Kidney epithelial cell (primary cell): ENCODE measurements around the gene MRGPRG. TPM values are rescaled to one million over a fixed set of nuclear protein-coding genes. Genes with fewer than 3 reads are reported as not detected.

Source experiments
- DNase-seq: peaks from one replicate; pipeline ENCODE4 v3.0.0-alpha.2; 2010; ENCODE audit warnings: low read depth
- H3K27me3 ChIP-seq: 2 replicates; pipeline ENCODE4 v1.6.0; 2011; ENCODE audit warnings: low read length; ENCODE audit not compliant: control insufficient read depth, insufficient read depth
- H3K36me3 ChIP-seq: 2 replicates; pipeline ENCODE4 v1.5.1; 2011; ENCODE audit warnings: low read length; ENCODE audit not compliant: control insufficient read depth, insufficient read depth
- H3K4me3 ChIP-seq: 2 replicates; pipeline ENCODE4 v1.5.1; 2011; ENCODE audit warnings: low read depth, mild to moderate bottlenecking, control low read depth, low read length
- total RNA-seq: library from RNA; depleted of rRNA; stranded (reverse); fragments of >200 nt; gene quantifications from 2 replicates; pipeline ENCODE4 v1.2.3, GENCODE V29; 2015
- TF ChIP-seq, protein P1 (sequence below): IDR thresholded peaks from 2 replicates; pipeline ENCODE4 v1.5.1; 2011; ENCODE audit warnings: mild to moderate bottlenecking, moderate library complexity, low read length, control low read depth, inconsistent platforms; ENCODE audit not compliant: insufficient read depth, poor library complexity, severe bottlenecking

The MRGPRG gene
- total RNA-seq, 1 donor from 2014 or later, result not detected

DNA sequence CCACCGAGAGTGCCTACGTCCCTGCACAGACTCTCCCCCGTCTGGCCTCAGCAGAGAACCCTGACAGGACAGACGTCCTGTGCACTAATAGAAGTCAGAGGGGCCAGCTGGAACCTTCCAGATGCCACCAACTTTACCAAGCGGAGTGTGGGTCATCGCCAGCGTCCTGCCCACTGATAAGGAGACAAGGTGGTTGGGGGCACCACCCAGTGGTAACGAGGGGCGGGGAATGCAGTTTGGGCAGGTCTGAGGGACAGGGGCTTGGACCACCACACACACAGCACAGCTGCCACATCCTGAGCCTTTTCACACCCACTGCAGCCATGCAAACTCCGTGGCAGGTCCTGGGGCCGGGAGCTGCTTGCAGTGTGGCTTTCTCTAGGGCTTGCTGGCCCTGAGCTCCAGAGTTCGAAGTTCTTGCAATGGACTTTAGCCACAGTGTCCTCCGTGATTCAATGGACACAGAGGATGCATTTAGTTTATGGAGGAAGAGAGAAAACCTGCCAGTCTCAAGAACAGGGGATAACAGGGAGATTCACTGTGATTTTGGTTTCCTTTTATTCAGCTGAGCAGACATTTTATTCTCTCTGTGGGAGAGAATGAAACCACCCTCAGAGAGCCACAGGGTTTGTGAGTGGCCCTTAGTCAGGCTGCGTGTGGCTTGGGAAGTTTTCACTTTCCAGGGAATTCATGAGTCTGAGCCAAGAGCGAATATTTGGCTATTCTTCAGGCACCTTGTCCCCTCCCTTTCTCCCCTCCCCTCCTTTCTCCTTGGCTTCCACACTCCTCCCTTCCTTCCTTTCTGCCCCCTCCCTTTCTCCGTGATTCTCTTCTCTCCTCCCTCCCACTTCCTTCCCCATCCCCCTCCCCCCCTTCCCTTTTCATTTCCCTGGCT lies 13.1 kb downstream of the MRGPRG start:
- H3K27me3 ChIP-seq, result peaks cover 52% of the 10 kb centered on the region
- TF ChIP-seq, protein P1, sequence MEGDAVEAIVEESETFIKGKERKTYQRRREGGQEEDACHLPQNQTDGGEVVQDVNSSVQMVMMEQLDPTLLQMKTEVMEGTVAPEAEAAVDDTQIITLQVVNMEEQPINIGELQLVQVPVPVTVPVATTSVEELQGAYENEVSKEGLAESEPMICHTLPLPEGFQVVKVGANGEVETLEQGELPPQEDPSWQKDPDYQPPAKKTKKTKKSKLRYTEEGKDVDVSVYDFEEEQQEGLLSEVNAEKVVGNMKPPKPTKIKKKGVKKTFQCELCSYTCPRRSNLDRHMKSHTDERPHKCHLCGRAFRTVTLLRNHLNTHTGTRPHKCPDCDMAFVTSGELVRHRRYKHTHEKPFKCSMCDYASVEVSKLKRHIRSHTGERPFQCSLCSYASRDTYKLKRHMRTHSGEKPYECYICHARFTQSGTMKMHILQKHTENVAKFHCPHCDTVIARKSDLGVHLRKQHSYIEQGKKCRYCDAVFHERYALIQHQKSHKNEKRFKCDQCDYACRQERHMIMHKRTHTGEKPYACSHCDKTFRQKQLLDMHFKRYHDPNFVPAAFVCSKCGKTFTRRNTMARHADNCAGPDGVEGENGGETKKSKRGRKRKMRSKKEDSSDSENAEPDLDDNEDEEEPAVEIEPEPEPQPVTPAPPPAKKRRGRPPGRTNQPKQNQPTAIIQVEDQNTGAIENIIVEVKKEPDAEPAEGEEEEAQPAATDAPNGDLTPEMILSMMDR, result no peak

DNA sequence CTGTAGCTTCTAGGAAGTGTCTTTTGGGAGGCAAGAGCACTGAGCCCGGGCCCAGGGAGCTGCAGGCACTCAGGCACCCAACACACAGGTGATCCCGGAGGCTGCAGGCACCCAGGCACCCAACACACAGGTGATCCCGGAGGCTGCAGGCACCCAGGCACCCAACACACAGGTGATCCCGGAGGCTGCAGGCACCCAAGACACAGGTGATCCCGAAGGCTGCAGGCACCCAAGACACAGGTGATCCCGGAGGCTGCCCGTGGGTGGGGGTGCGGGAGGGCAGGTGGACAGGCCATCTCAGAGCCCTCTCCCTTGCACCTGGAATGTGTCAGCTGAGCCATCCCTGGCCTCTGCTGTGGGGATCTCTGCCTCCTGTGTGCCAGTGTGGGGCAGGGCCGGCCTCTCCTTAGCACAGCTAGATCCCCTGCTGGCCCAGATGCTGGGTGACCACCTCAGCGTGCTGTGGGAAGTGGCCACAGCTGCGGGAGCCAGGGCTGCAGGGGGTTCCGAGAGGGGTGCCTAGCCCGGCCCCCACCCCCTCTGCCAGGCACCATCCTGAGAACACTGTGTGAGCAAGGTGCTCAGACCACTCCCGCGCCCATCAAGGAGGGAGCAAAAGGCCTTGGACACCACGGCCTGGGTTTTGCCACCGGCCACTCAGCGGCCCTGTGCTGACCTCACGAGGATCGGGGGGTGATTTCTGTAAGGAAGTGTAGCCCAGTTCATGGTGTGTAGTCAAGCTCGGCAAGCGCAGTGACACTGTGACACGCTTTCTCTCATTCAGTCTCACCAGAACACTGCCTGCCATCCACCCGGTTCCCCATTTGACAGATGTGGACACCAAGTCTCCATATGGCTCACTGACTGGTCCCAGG lies 14.2 kb downstream of the MRGPRG start:
- H3K27me3 ChIP-seq, result peaks cover 58% of the 10 kb centered on the region
- TF ChIP-seq, protein P1, result no peak
- no peak overlapping the region for H3K4me3 ChIP-seq
- no peak for DNase-seq
- H3K36me3 ChIP-seq, result no peaks in the 10 kb centered on the region

More for the DNA sequence above, 13.1 kb downstream of the MRGPRG start:
- Histone ChIP-seq H3K4me3 (no peak overlapping the region), H3K36me3 (no peaks in the 10 kb centered on the region)
- no peak for DNase-seq

DNA sequence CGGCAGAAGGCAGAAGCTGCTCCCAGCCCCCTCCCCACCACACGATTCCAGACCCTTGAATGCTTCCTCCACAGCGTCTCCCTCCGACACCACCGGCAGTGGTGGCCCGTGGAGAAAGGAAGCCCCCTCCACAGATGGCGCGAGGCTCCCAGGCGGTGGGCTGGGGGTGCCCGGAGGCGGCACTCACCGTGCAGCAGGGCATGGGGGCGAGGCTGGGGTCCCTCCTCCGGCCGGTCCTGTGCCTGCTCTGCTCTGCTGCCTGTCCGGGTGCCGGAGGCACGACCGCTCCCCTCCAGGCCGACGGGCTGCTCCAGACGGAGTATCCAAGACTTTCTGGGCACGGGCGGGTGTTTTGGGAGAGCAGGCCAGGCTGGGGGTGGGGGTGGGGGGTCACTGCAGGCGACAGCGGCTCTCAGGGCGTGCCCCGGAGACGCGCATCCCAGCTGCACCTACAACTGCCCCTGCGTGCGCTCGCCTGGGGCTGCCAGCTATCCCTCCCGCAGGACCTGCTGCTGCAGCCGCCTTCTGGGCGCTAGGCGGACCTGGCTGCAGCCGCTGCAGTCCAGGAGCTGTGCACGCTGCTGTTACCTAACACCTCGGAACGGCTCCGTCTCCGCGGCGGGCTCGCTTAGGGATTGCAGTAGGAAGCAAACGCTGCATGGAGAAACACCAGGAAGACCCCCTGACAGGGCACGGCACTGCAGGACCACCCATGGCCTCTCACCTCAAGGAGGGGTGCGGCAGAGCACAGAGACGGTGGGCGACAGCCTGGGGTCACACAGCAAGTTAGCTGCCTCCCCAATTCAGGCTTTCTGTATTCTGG lies 15.2 kb downstream of the MRGPRG start:
- H3K27me3 ChIP-seq, result peaks cover 57% of the 10 kb centered on the region
- H3K4me3 ChIP-seq, result no peak overlapping the region
- no peaks in the 10 kb centered on the region for H3K36me3 ChIP-seq
- no peak for DNase-seq
- TF ChIP-seq, protein P1, result peak; percentile 4

DNA sequence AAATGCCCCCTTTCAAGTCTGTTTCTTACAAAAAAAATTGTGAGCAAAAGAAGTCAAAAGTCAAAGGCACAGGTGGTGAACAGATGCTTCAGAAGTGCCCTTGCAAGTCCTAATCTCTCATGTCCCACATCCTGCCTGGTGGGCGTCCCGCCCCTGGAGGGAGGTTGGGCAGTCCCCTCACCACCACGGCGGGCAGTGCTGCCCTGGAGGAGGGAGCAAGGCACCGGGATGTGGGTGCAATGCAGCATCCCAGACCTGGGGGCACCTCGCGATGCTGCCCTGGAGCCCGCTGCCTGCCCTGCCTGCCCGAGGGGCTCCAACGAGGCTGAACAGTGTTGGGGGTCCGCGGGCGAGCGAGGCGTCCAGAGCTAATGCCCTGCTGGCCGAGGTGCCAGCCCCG lies 15.9 kb downstream of the MRGPRG start:
- Histone ChIP-seq H3K4me3 (no peak overlapping the region), H3K27me3 (peaks cover 57% of the 10 kb centered on the region), H3K36me3 (no peaks in the 10 kb centered on the region)
- DNase-seq, result no peak
- TF ChIP-seq, protein P1, result no peak

DNA sequence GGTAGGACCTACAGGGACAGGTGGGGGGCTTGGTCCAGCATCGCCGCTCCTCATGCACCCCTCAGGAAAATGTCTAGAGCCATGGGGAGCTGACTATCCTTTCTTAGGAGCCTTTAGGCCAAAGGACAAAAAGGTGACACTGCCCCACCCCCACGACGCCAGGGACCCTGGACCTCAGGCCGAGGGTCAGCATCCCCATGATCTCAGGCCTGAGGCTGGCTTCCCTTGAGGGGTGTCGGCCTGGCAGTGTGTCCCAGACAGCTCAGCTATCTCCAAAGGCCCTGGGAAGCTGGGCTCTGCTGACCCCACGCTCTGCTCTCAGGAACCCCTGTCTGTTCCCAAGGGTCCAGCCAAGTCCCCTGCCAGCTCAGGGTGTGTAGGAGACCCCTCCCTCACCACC lies 16.3 kb downstream of the MRGPRG start:
- TF ChIP-seq, protein P1, result no peak
- Histone ChIP-seq H3K27me3 (peaks cover 58% of the 10 kb centered on the region), H3K4me3 (no peak overlapping the region), H3K36me3 (no peaks in the 10 kb centered on the region)
- DNase-seq, result no peak
